ENCODE results near the gene CCND1. TPM values are rescaled to one million over a fixed set of nuclear protein-coding genes. Genes with fewer than 3 reads are reported as not detected.

Gene CCND1
- total and polyA plus RNA-seq, 10 of the 15 experiments (the other 5 are each of a cell fraction or from before 2014, with no cell fraction given), result 0.09 to 6.6 (median 0.59) TPM; not detected in 2

DNA sequence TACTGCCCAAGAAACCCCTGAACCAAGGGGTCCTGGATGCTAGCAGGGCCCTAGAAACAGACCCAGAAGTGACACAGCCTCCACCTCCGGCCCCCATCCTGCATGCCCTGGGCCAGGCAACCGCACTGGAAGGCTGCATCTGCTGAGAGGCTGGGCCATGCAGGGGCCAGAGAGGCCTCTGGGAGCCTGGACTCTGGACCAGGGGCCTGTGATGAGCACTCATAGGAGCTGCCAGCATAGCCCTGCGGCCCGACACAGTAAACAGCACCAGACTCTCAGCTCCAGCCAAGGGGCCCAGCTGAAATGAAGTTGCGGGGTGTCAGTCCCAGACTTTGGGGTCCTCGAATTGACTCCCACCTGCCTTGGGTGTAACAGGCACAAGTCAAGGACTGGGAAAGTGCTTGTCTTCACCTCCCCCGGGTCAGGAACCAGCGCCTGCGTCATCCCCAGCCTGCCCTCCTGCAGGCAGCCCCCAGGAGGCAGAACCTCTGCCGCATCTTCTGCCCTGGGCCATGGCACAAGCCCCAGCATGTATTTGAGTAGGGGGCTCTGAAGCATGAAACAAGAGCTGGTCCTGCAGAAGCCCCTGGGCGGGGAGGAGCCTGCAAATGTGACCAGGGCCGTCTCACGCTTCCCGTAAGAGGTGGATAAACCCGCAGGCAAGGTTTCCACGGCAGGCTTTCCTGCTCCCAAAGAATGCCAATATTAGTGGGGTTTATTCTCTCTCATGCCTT, 25.2 kb upstream of the CCND1 start:
- RAD21 ChIA-PET (ENCODE audit: unreplicated experiment), result no interaction called here
- H2AFZ ChIP-seq (ENCODE audit: control insufficient read depth, low read depth, low read length), result no peak overlapping the region
- no peaks in the 10 kb centered on the region for H3K79me2 ChIP-seq (ENCODE audit: control insufficient read depth, insufficient read depth, low read length)
- H3K36me3 ChIP-seq (ENCODE audit: control insufficient read depth in 2 of 2, insufficient read depth in 2 of 2, low read length in 1 of 2), result no peaks in the 10 kb centered on the region
- 59% methylated on average over 16 of the region's 16 CpGs for WGBS (ENCODE audit: insufficient coverage, insufficient replicate concordance, low lambda C conversion rate, missing lambda C conversion rate)
- CTCF ChIA-PET, result no interaction called here
- no peak for FAIRE-seq
- no peak overlapping the region for H3K4me2 ChIP-seq (ENCODE audit: control insufficient read depth, insufficient read depth)
- TF ChIP-seq, protein P1, sequence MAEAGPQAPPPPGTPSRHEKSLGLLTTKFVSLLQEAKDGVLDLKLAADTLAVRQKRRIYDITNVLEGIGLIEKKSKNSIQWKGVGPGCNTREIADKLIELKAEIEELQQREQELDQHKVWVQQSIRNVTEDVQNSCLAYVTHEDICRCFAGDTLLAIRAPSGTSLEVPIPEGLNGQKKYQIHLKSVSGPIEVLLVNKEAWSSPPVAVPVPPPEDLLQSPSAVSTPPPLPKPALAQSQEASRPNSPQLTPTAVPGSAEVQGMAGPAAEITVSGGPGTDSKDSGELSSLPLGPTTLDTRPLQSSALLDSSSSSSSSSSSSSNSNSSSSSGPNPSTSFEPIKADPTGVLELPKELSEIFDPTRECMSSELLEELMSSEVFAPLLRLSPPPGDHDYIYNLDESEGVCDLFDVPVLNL (IDR thresholded peaks at IDR 0.05; ENCODE audit: low read depth, low read length), result no peak
- TF ChIP-seq ZZZ3 (IDR thresholded peaks at IDR 0.05; ENCODE audit: control insufficient read depth, insufficient read length, low read depth) (no peak), SREBF2 (IDR thresholded peaks at IDR 0.05; ENCODE audit: low read length) (no peak), YY1 (IDR thresholded peaks at IDR 0.05; ENCODE audit: low read depth, low read length) (no peak), IKZF2 (IDR thresholded peaks at IDR 0.05) (no peak), EGR1 (IDR thresholded peaks at IDR 0.05; ENCODE audit: borderline replicate concordance in 1 of 2, low read depth in 2 of 2, low read length in 2 of 2) (no peak), ZNF384 (IDR thresholded peaks at IDR 0.05; ENCODE audit: borderline replicate concordance, low read depth, low read length) (no peak), POLR2AphosphoS2 (IDR thresholded peaks at IDR 0.05; ENCODE audit: low read depth, low read length) (no peak), GABPA (IDR thresholded peaks at IDR 0.05; ENCODE audit: low read depth) (no peak), TCF12 (IDR thresholded peaks at IDR 0.05; ENCODE audit: low read depth, low read length) (no peak), RAD51 (IDR thresholded peaks at IDR 0.05) (no peak), EP300 (IDR thresholded peaks at IDR 0.05; ENCODE audit: borderline replicate concordance in 1 of 2, control insufficient read depth in 1 of 2, low read depth in 2 of 2, low read length in 2 of 2) (no peak)
- TF ChIP-seq, protein P2, sequence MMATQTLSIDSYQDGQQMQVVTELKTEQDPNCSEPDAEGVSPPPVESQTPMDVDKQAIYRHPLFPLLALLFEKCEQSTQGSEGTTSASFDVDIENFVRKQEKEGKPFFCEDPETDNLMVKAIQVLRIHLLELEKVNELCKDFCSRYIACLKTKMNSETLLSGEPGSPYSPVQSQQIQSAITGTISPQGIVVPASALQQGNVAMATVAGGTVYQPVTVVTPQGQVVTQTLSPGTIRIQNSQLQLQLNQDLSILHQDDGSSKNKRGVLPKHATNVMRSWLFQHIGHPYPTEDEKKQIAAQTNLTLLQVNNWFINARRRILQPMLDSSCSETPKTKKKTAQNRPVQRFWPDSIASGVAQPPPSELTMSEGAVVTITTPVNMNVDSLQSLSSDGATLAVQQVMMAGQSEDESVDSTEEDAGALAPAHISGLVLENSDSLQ (IDR thresholded peaks at IDR 0.05), result no peak
- TF ChIP-seq, protein P3, sequence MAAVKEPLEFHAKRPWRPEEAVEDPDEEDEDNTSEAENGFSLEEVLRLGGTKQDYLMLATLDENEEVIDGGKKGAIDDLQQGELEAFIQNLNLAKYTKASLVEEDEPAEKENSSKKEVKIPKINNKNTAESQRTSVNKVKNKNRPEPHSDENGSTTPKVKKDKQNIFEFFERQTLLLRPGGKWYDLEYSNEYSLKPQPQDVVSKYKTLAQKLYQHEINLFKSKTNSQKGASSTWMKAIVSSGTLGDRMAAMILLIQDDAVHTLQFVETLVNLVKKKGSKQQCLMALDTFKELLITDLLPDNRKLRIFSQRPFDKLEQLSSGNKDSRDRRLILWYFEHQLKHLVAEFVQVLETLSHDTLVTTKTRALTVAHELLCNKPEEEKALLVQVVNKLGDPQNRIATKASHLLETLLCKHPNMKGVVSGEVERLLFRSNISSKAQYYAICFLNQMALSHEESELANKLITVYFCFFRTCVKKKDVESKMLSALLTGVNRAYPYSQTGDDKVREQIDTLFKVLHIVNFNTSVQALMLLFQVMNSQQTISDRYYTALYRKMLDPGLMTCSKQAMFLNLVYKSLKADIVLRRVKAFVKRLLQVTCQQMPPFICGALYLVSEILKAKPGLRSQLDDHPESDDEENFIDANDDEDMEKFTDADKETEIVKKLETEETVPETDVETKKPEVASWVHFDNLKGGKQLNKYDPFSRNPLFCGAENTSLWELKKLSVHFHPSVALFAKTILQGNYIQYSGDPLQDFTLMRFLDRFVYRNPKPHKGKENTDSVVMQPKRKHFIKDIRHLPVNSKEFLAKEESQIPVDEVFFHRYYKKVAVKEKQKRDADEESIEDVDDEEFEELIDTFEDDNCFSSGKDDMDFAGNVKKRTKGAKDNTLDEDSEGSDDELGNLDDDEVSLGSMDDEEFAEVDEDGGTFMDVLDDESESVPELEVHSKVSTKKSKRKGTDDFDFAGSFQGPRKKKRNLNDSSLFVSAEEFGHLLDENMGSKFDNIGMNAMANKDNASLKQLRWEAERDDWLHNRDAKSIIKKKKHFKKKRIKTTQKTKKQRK (IDR thresholded peaks at IDR 0.05; ENCODE audit: low read depth, low read length), result no peak
- no TSS peak for BruUV-seq (replicated peaks)
- H3K9me3 ChIP-seq (replicated peaks; ENCODE audit: control insufficient read depth, insufficient read depth, low read length), result no peaks in the 10 kb centered on the region; the same call in 2 of the 3 replicates
- no peaks in the 10 kb centered on the region for H4K20me1 ChIP-seq (ENCODE audit: control insufficient read depth, insufficient read depth)
- H3K4me3 ChIP-seq, result no peak overlapping the region
- no peak for DNase-seq (ENCODE audit: low read depth, low spot score)
- intact Hi-C loops (cut with micrococcal nuclease; ENCODE audit: unreplicated experiment), result no loop called here
- POLR2A ChIA-PET, result no interaction called here
- no peaks in the 10 kb centered on the region for H3K4me1 ChIP-seq (ENCODE audit: control insufficient read depth, insufficient read depth, low read length)
- SMC1A ChIA-PET (ENCODE audit: uncharacterized antibody, unreplicated experiment), result no interaction called here
- no peak overlapping the region for H3K27ac ChIP-seq (ENCODE audit: control insufficient read depth, insufficient read depth)
- in situ Hi-C loops (cut with MboI), result no loop called here
- H3K27me3 ChIP-seq (replicated peaks in 1 of 2; ENCODE audit: control insufficient read depth in 2 of 2, insufficient read depth in 2 of 2, low read length in 1 of 2), result no peaks in the 10 kb centered on the region; a peak in 2 of 4 replicates
- no peak overlapping the region for H3K9ac ChIP-seq (ENCODE audit: control insufficient read depth, insufficient read depth, low read length)
- ATAC-seq, result no peak
